ENCODE results near the gene SLC19A1. TPM values are rescaled to one million over a fixed set of nuclear protein-coding genes. Genes with fewer than 3 reads are reported as not detected.

SLC19A1 gene
- total RNA-seq, 1 donor from 2014 or later: 9.0 TPM

DNA sequence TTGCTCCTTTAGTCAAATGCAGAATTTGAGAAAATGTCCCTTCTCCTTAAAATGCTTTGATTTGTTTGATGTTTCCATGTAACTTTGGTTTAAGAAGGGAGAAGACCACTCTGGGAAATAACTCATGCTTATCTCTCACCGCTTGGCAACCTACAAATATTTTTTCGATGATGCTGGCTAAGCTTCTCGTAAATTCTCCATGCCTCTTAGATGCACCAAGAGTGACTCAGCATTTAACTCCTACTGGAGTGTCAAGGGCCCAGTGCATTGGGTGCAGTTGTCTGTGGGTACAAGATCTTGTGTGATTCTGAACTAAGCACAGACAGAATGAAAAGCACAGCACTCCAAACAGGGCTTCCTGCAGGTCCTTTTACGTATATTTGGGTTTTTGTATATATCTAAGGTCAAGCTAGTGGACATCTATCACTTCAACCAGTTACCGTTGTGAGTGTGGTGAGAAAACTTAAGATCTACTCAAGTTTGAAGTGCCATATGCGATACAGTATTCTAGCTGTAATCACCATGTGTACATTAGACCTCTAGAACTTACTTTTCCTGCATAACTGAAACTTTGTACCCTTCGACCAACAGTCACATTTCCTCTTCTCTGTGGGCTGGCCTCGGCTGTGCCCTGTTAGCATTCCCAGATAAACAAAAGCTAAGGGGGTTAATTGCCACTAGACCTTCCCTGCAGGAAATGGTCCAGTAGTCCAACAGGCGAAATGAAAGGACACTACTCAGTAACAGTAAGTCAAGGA is 81.5 kb downstream of the SLC19A1 start:
- no peak for DNase-seq (ENCODE audit: low spot score in 2 of 2)
- FAIRE-seq: no peak

DNA sequence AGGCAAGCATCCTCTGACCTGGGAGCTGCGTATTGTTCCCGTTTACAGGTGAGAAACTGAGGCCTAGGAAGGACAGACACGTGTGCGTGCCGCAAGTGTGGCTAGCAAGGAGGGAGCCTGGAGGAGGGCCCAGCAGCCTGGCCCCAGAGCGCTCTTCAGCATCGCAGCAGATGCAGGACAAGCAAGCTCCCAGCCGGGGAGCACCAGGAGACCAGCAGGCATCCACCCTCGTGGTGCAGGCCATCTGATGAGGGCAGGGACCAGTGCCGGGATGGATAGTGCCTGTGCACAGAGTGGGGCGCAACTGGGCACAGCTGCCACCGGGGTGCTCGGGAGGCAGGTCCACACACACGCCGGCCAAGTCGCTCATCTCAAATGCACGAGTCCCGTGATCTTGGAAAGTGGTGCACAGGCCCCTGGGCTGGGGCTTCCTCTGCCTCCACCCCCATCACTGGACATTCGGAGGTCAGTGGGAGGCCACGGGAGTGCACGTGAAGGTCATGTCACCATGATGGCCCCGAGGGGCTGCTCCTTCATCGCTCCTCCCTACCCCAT is 82.2 kb downstream of the SLC19A1 start:
- DNase-seq (ENCODE audit: low spot score in 2 of 2) (no peak), FAIRE-seq (no peak)

DNA sequence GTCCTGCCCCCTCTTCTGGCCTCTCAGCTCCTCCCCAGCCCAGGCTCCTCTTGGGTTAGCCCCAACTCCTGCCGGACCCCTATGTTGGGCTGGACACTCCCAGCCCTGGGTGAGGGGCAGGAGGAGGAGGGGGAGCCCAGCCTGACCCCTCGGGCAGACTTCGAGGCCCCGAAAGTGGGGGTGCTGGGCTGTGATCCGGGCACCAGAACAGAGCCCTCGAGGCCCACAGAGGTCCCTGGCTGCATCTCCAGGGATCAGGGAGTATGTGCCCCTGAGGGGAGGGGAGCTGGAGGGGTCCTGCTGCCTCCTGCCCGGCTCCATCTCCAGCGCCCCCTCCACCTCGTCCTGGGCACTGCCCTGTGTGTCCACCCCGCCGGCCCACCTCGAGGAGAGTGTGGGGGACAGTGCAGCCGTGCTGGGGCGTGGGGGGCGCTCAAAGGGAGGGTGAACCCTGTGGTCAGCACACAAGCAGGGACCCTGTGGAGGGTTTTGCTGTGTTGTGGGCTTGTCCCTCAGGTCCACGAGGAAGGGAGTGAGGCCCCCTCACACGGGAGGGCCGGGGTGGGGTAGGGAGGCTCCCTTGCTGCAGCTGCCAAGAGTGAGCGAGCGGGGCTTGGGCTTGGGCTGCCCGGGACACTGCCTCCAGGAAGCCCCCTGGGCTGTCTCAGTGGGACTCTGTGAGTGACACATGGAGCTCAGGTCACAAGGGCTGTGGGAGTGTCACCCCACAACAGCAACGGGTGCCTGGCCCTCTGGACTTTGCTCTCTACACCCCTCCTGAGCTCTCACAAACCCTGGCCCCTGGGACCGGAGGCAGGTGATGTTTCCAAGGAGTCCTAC is 82.8 kb downstream of the SLC19A1 start:
- DNase-seq (ENCODE audit: low spot score in 2 of 2): no peak
- no peak for FAIRE-seq

DNA sequence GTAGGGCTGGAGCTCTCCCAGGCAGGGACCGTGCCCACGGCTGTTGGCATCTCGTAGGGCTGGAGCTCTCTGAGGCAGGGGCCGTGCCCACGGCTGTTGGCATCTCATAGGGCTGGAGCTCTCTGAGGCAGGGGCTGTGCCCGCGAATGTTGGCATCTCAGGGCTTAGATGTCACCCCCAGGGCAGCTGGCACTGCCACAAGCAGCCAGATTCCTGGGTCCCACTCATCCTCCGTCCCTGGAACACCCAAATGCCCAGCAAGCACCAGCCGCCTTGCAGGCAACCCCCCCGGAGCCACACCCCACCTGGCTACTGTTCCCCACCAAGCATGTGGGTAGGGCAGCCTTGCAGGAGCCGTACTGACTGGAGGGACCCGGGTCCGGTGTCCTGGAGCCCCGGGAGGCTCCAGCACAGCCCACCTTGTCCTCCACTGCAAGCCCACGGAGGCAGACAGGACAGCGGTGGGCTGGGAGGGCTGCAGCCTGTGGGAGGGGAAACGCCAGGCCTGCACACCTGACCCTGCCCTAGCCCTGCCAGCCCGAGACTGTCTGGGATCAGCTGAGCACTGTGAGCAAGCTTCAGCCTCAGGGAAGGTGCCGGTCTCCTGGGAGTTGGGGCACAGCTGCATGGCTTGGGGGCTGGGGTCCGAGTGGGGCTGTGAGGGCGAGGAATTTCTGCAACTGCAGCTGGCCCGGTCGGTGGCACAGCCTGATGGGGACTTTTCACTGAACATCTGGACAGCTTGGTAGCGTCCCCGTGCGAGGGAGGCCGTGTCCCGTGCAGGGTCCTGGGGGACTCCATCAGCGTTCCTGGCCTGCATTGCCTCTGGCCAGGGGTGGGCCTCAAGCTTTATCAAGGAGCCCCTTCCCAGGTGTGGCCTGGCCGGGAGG is 83.7 kb downstream of the SLC19A1 start:
- FAIRE-seq: no peak
- no peak for DNase-seq (ENCODE audit: low spot score in 2 of 2)

DNA sequence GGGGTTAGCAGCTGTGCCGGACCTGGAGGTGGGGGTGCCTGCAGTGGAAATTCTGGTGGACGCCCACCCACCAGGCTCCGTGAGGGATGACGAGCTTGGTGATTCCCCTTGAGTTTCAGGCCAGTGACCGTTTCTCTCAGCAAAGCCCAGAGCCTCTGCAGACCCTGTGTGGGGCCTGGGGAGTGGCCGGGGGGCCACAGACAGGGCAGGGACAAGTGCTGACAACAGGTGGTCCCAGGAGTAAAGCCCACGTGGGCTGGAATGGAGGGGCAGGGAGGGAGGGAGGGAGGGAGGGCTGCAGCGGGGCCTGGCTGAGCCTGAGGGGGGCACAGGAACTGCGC is 84.4 kb downstream of the SLC19A1 start:
- DNase-seq (ENCODE audit: low spot score in 2 of 2) (no peak), FAIRE-seq (no peak)

DNA sequence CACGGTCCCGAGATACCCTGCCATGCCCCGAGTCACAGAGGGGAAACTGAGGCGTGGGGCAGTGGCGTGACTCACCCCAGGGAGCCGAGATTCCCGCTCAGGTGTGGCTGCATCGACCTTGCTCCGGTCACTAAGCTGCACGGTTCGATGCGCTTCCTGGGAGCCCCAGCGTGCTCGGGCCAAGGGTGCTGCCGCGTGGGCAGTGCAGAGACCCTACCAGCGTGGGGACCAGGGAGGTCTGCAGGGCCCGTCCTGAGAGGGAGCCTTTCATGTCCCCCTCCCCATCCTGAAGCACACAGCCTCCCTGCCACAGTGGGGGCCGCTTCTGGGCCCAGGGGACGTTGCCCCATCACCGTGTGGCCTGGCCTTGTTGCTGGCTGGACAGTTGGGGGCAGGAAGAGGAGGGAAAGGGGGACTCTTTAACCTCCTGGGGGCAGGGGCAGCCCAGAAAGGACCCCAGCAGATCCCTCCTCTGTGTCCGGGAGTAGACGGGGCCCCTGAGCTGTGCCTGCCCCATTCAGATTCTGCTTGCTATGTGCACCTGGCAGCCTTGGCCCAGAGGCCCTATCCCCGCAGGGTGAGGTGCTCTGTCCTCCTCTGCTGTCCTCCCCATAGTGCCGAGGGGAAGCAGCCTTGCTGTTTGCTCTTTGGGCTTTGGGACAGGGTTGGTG is 84.9 kb downstream of the SLC19A1 start:
- DNase-seq (ENCODE audit: low spot score in 2 of 2) (no peak), FAIRE-seq (no peak)

DNA sequence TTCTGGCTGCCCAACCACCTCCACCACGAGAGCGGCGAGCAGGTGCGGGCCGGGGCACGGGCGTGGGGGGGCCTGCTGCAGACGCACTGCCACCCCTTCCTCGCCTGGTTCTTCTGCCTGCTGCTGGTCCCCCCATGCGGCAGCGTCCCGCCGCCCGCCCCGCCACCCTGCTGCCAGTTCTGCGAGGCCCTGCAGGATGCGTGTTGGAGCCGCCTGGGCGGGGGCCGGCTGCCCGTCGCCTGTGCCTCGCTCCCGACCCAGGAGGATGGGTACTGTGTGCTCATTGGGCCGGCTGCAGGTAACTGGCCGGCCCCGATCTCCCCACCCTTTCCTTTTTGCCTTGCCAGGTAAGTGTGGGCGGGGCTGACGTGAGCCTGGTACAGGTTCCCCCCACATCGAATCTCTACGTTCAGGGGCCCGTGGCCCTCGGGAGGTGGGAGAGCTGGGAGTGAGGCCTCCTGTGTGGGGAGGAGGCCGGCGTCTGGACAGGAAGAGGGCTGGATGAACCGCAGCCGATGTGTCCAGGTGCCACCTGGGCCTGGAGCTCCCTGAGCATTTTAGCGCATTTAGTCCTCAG is 85.6 kb downstream of the SLC19A1 start:
- no peak for DNase-seq (ENCODE audit: low spot score in 2 of 2)
- no peak for FAIRE-seq

DNA sequence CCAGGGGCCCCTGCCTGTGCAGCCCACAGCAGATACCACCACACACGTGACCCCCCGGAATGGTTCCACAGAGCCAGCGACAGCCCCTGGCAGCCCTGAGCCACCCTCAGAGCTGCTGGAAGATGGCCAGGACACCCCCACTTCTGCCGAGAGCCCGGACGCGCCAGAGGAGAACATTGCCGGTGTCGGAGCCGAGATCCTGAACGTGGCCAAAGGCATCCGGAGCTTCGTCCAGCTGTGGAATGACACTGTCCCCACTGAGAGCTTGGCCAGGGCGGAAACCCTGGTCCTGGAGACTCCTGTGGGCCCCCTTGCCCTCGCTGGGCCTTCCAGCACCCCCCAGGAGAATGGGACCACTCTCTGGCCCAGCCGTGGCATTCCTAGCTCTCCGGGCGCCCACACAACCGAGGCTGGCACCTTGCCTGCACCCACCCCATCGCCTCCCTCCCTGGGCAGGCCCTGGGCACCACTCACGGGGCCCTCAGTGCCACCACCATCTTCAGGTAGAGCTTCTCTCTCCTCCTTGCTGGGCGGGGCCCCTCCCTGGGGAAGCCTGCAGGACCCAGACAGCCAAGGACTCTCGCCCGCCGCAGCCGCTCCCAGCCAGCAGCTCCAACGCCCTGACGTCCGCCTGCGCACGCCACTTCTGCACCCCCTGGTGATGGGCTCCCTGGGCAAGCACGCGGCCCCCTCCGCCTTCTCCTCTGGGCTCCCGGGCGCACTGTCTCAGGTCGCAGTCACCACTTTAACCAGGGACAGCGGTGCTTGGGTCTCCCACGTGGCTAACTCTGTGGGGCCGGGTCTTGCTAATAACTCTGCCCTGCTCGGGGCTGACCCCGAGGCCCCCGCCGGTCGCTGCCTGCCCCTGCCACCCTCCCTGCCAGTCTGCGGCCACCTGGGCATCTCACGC is 86.3 kb downstream of the SLC19A1 start:
- DNase-seq (ENCODE audit: low spot score in 2 of 2): no peak
- FAIRE-seq: no peak

DNA sequence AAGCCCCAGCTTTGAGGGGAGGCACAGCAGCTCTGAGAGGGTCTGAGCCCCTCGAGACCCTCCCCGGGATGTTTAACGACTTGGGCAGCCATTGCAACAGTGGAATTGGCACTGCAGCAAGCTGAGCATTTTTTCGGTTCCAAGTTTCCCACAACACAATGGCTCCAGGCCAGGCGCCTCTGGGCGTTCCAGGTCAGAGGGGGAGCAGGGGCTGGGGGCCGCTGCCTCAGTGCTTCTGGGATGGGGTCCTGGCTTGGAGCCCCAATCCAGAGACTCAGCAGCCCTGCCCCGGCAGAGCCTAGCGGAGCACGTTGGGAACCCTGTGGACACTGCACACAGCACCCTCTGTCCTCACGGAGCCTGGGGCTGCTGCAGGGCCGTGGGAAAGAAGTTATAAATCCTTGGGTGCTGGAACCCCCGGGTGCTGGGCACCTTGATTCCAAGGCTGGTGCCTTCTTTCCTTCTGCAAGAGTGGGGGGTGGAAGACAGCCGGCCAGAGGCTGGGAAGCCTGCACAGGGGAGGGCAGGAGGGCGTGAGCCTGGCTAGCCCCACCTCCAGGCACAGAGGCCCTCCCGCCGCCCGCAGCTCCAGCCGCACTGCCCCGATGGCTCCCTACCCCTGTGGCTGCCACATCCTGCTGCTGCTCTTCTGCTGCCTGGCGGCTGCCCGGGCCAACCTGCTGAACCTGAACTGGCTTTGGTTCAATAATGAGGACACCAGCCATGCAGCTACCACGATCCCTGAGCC is 87.1 kb downstream of the SLC19A1 start:
- FAIRE-seq (no peak), DNase-seq (ENCODE audit: low spot score in 2 of 2) (no peak)

DNA sequence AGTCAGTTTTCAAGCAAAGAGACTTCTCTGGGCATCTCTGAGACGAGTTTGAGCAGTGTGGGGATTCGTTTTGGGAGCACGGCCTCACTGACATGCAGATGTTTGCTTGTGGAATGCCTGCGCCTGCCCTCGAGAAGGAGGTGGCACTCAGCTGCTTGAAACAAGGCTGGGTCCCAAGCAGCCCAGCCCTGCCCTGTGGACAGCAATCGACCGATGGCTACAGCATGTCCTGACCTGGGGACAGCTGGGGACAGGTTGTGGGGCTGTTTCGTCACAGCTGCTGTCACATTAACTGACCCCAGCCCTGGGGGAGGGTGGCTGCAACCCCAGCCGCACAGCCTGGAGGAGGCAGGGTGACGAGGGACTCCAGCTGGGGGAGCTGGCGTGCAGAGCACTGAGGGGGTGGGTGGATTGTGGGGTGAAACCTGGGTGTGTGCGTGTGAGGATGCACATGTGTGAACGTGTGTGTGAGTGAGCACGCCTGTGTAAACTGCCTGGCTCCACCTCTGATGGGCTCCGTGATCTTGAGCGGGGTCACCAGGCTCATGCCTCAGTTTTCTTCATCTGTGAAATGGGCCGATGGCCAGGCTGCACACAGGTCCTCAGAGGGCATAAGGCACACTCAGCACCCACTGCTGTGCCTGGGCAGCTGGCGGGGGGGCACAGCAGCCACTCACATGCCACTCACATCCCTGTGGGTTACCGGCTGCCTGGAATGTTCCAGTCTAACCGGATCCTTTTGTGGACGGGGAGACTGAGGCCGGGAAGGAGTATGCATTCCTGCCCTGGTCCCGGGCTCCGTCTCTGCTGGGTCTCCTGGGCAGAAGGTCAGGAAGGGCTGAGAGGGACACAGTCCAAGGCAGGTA is 87.9 kb downstream of the SLC19A1 start:
- FAIRE-seq (no peak), DNase-seq (ENCODE audit: low spot score in 2 of 2) (no peak)

DNA sequence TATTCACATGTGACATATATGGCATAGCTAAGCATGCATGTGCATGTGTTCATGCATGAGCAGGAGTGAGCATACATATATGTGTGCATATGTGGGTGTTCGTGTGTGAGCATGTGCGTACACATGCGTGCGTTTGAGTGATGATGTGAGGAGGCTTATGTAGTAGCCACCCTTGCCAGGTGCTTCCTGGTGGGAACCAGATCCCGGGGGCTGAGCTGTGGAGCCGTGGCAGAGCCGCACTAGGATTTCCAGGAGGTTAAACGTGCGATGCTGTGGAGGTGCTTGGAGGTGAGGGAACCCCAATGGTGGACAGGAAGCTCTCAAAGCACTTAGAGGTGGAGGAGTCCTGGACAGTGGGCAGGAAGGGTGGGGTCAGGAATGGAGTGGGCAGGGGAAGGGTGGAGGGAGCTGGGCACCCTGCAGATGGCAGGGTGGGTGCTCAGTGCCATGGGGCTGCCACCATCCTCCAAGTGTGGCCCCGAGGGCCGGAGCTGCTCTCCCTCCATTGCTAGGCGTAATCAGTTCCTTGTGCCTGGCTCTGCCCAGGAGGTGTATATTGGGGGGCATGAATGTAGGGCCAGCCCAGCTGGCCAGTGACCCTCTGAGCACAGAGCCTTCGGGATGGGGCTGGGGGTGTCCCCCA is 88.8 kb downstream of the SLC19A1 start:
- FAIRE-seq (no peak), DNase-seq (ENCODE audit: low spot score in 2 of 2) (no peak)

DNA sequence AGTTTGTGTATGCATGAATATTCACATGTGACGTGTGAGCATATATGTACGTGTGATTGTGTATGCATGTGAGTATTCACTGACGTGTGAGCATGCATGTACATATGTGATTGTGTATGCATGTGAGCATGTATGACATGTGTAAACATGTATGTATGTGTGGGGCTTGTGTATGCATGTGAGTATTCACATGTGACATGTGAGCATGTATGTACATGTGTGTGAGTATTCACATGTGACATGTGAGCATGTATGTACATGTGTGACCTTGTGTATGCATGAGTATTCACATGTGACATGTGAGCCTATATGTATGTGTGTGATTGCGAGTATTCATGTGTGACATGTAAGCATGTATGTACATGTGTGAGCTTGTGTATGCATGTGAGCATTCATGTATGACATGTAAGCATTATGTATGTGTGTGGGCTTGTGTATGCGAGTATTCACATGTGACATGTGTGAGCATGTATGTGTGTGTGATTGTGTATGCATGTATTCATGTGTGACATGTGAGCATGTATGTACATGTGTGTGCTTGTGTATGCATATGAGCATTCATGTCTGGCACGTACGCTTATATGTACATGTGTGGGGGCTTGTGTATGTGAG is 89.4 kb downstream of the SLC19A1 start:
- FAIRE-seq (no peak), DNase-seq (ENCODE audit: low spot score in 2 of 2) (no peak)

DNA sequence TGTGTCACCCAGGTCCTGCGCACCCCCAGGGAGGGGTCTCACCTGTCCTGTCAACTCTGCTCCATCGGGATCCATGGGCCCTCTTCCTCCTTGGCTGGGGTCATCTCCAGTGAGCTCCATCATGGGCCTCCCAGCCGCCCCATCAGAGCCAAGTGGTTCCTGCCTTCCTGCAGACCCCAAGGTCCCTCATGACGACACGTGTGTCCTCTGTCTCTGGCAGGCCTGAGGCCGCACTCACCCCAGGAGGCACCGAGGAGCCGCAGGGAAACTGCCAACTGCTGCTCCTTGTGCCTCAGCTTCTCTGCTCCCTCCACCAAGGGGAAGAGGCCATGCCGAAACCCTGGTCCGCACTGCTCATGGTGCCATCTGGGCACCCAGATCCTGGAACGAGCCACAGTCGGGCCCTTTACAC is 90.5 kb downstream of the SLC19A1 start:
- FAIRE-seq (no peak), DNase-seq (ENCODE audit: low spot score in 2 of 2) (no peak)

DNA sequence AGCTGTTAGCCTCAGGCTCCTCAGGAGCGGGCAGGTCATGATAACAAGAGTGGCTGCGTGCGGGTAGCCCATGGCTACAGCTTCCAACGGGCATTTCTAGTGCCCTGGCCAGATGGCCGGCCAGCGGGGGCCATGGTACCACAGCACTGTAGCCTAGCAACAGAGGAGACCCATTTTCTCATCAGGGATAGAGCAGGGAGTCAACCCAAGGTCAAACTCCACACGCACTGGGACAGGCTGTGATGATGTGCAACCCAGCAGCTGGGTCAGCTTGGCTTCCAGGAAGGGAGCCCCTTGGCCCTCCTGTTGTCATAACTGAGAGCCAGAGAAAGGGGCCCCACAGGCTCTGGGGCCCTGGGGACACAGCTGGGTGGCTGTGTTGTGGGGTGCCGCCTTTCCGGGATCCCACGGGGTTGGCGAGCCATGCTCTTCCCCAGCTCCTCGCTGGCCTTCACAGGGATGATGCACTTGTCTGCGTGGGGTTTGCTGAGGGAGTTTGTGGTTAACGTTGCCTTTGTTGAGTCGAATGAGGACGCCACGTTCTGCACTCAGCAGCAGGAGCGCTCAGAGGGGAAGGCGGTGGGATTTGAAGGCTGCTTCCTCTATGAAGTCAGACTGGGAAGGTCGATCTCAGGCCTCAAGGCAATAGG is 91.0 kb downstream of the SLC19A1 start:
- DNase-seq (ENCODE audit: low spot score in 2 of 2): no peak
- FAIRE-seq: no peak

DNA sequence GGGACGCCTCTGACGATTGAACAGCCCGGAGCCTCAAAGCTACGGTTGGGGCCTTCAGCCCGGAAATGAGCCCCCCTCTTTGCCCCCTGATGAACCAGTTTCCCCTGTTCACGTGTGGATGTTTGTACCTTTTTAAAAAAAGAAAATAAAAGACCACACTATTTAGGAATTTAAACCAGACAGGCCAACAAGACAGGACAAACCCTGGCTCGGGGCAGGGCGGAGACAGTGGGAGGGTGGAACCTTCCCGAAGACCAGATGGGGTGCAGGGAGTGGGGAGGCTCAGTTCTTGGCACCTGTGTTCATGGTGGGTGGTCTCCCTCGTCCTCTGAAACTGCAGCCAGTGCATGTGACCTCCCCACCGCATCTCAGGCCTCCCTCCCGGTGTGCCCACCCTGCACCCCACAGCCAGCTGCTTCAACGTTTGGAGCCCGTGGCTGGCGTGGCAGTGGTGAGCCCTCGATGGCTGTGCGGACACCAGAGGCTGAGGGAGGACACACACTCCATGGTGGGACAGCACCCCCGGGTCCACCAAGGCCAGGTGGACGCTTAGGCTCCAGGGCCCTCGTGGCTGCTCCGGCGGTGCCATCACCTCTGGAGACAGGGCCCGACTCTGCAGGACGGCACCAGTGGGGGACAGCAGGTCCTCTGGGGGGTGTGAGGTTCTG is 91.7 kb downstream of the SLC19A1 start:
- FAIRE-seq (no peak), DNase-seq (ENCODE audit: low spot score in 2 of 2) (no peak)
